B cell (primary cell): ENCODE data around the gene SMAD9. TPM values are rescaled to one million over a fixed set of nuclear protein-coding genes. Genes with fewer than 3 reads are reported as not detected.

Experiments used
- ATAC-seq: fragments of 200-7000 bp; cut with Tn5 transposase; one replicate; pipeline ENCODE4 v1.10.0; 2021; ENCODE audit warnings: low read depth, mild to moderate bottlenecking, moderate number of reproducible peaks, moderate library complexity
- CTCF ChIA-PET: fragments of 350-600 bp; sonication (Branson Sonifier 250); formaldehyde crosslinking; loops from one replicate; lab custom pipeline; 2021; ENCODE audit warnings: antibody characterized with exemption, inconsistent platforms; lab: Charles Lee
- POLR2A ChIA-PET: fragments of 350-600 bp; sonication (Branson Sonifier 250); formaldehyde crosslinking; loops from one replicate; lab custom pipeline; 2021; ENCODE audit warnings: antibody characterized with exemption; lab: Charles Lee
- DNase-seq: peaks from one replicate; pipeline ENCODE4 v3.0.0; 2013
- H2AFZ ChIP-seq: 2 replicates; pipeline ENCODE4 v1.6.1; 2012; ENCODE audit warnings: mild to moderate bottlenecking, low read depth, low read length; ENCODE audit not compliant: insufficient read depth, poor library complexity, severe bottlenecking
- H3K27ac ChIP-seq, 2 donors: 1 replicate in 1 of 2; 2 replicates in 1 of 2; pipeline ENCODE4 v1.5.1; 2012 to 2013; ENCODE audit warnings: low read length in 2 of 2, mild to moderate bottlenecking in 2 of 2, moderate library complexity in 1 of 2
- H3K27me3 ChIP-seq, 4 experiments: fragments of 200-600 bp in 1 of 4; sonication (generic) in 1 of 4; replicated peaks in 1 of 4; 1 replicate in 2 of 4; 2 replicates in 2 of 4; pipeline versions ENCODE4 v1.6.1 to v1.7.0; 2013 to 2016; ENCODE audit warnings: low read length in 3 of 4, mild to moderate bottlenecking in 2 of 4, mixed read lengths in 1 of 4, moderate library complexity in 1 of 4; ENCODE audit not compliant: insufficient read depth in 4 of 4, control insufficient read depth in 3 of 4; ENCODE audit errors: control extremely low read depth in 1 of 4
- H3K36me3 ChIP-seq, 2 experiments: replicated peaks in 1 of 2; 1 replicate in 1 of 2; 2 replicates in 1 of 2; pipeline versions ENCODE4 v1.6.1 to v1.7.1; 2013; ENCODE audit warnings: low read length in 1 of 2; ENCODE audit not compliant: insufficient read depth in 2 of 2, control insufficient read depth in 1 of 2; ENCODE audit errors: control extremely low read depth in 1 of 2, extremely low read depth in 1 of 2
- H3K4me1 ChIP-seq, 2 donors: fragments of 200-600 bp in 1 of 2; sonication (generic) in 1 of 2; 1 replicate in 1 of 2; 2 replicates in 1 of 2; pipeline versions ENCODE4 v1.5.1 to v1.6.1; 2013 to 2017; ENCODE audit warnings: low read length in 2 of 2; ENCODE audit not compliant: control insufficient read depth in 2 of 2, insufficient read depth in 2 of 2
- H3K4me2 ChIP-seq: replicated peaks from 2 replicates; pipeline ENCODE3; 2012; ENCODE audit warnings: mild to moderate bottlenecking, low read depth, low read length; ENCODE audit not compliant: poor library complexity, severe bottlenecking
- H3K4me3 ChIP-seq, 5 experiments: fragments of 200-600 bp in 1 of 5; sonication (generic) in 1 of 5; 1 replicate in 3 of 5; 2 replicates in 2 of 5; pipeline versions ENCODE4 v1.5.1 to v1.7.0; 2011 to 2016; ENCODE audit warnings: low read length in 4 of 5, mild to moderate bottlenecking in 4 of 5, low read depth in 2 of 5, control low read depth in 1 of 5, moderate library complexity in 1 of 5; ENCODE audit not compliant: insufficient read depth in 1 of 5; ENCODE audit errors: control extremely low read depth in 1 of 5, extremely low read depth in 1 of 5
- H3K79me2 ChIP-seq: fragments of 200-600 bp; sonication (generic); one replicate; pipeline ENCODE4 v1.6.0; 2016; ENCODE audit warnings: low read length; ENCODE audit not compliant: control insufficient read depth, insufficient read depth
- H3K9ac ChIP-seq: fragments of 200-600 bp; sonication (generic); 2 replicates; pipeline ENCODE4 v1.6.1; 2017; ENCODE audit warnings: mild to moderate bottlenecking, low read length, moderate library complexity
- H3K9me3 ChIP-seq, 3 donors: one replicate each; pipeline versions ENCODE4 v1.6.1 to v1.7.1; 2013; ENCODE audit warnings: low read length in 2 of 3; ENCODE audit not compliant: control insufficient read depth in 2 of 3, insufficient read depth in 1 of 3; ENCODE audit errors: control extremely low read depth in 1 of 3
- H4K20me1 ChIP-seq: 2 replicates; pipeline ENCODE4 v1.6.0; 2012; ENCODE audit warnings: mild to moderate bottlenecking, low read length; ENCODE audit not compliant: insufficient read depth, control insufficient read depth, poor library complexity, severe bottlenecking
- H3K27ac Mint-ChIP-seq: one replicate; pipeline ENCODE4 v1.8.0; 2021; ENCODE audit warnings: mixed read lengths
- H3K27me3 Mint-ChIP-seq: one replicate; pipeline ENCODE4 v1.8.0; 2021; ENCODE audit warnings: mixed read lengths
- H3K4me1 Mint-ChIP-seq: one replicate; pipeline ENCODE4 v1.8.0; 2021; ENCODE audit warnings: mixed read lengths
- H3K4me3 Mint-ChIP-seq: one replicate; pipeline ENCODE4 v1.8.0; 2021; ENCODE audit warnings: mixed read lengths
- H3K9me3 Mint-ChIP-seq: one replicate; pipeline ENCODE4 v1.8.0; 2022; ENCODE audit warnings: mixed read lengths; ENCODE audit not compliant: insufficient read depth
- EZH2 ChIP-seq: IDR thresholded peaks from 2 replicates; pipeline ENCODE4 v1.6.1; 2012; ENCODE audit warnings: borderline replicate concordance, low read depth, mild to moderate bottlenecking, moderate library complexity, low read length; ENCODE audit not compliant: insufficient read depth, poor library complexity, severe bottlenecking
- WGBS: methylation state at CpG from one replicate; pipeline ENCODE4 v1.1.5; 2013; ENCODE audit warnings: missing lambda C conversion rate; ENCODE audit not compliant: insufficient coverage; 5-methylcytosine and 5-hydroxymethylcytosine counted together
- intact Hi-C: fragments of 100-400 bp; cut with micrococcal nuclease; formaldehyde crosslinking; loops from one replicate; pipeline ENCODE4 v1.10.0; 2022
- polyA plus RNA-seq: library from polyadenylated mRNA; depleted of rRNA; stranded (reverse); fragments of >200 nt; gene quantifications from 2 replicates; pipeline ENCODE4 v1.2.3, GENCODE V29; 2012
- total RNA-seq, 2 donors: library from RNA; stranded (reverse); fragments of 120-200 nt in 1 of 2; gene quantifications; 1 replicate in 1 of 2; 2 replicates in 1 of 2; pipeline versions ENCODE4 v1.2.3 to v1.2.4, GENCODE V29; 2013 to 2022
- TF ChIP-seq, protein P1 (sequence below): fragments of 200-600 bp; IDR thresholded peaks from one replicate; pipeline ENCODE4 v1.8.0; 2022; ENCODE audit warnings: antibody characterized with exemption, mild to moderate bottlenecking

SMAD9 gene
- total and polyA plus RNA-seq, 2 donors (not counting 1 experiment from before 2014, with no cell fraction given) = not detected

DNA sequence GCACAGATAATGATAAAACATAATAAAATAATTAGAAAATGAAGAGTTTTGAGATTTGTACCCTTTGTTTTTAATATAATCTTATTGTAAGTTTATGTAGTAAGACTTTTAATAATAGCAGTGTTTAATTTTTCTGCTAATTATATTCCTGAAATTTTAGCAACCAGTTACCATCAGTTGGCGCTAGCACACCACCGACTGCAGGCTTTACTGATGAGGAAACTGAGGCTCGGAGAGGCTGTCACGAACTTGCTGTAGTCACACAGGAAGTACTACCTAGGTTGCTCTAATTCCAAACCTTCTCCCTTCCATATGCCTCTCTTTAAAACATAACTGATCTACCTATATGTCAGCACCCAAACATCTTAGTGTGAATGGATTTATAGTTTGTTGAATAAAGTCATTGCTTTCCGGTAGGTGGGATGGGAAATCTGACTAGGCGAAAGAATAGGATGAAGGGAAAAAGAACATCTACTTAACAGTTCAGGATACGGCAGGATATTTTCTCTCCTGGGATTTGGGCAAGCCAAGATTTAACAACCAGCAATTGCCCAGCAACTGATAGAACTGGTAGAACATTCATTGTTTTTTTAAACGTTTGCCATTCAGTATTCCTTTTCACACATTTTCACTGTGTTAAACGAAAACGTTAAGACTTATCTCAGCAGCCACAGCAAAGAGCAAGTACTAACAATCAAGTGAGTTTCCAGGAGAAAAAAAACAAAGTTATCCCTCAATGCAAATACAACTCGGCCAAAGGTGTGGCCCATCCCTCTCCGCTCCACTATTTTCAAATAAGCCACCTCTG lies 101.8 kb downstream of the SMAD9 start:
- Histone ChIP-seq H3K9me3 (peaks cover 0 to 3% (median 0%) of the 10 kb centered on the region in 3 donors), H3K27ac (peak overlapping the region in 1 of 2 donors; percentile 79), H3K4me1 (peaks cover 19 to 22% of the 10 kb centered on the region in 2 donors), H2AFZ (peak overlapping the region; percentile 98), H3K4me3 (peak overlapping the region; percentile 54 to 96 (median 69)), H3K27me3 (peaks cover 0 to 5% (median 2%) of the 10 kb centered on the region in 4 experiments), H3K36me3 (peaks cover 0 to 3% of the 10 kb centered on the region in 2 experiments), H4K20me1 (peaks cover 4% of the 10 kb centered on the region), H3K79me2 (peaks cover 38% of the 10 kb centered on the region), H3K9ac (peak overlapping the region; percentile 69), H3K4me2 (peak overlapping the region; percentile 93)
- ChIA-PET CTCF (no interaction called here), POLR2A (no interaction called here)
- Mint-ChIP-seq H3K9me3 (no peaks in the 10 kb centered on the region), H3K27me3 (peaks cover 17% of the 10 kb centered on the region), H3K27ac (peak overlapping the region; percentile 91), H3K4me3 (peak overlapping the region; percentile 97), H3K4me1 (peaks cover 43% of the 10 kb centered on the region)
- no peak for DNase-seq
- WGBS = 48% methylated on average over 7 of the region's 12 CpGs
- intact Hi-C loops = loop anchor here (2.0 to 5.0 kb wide), 2 partner anchors 1531 to 1876 kb away; partner anchors contain the start of genes NBEA and UFM1
- ATAC-seq = peak; percentile 1
- TF ChIP-seq EZH2 = no peak
- TF ChIP-seq, protein P1, sequence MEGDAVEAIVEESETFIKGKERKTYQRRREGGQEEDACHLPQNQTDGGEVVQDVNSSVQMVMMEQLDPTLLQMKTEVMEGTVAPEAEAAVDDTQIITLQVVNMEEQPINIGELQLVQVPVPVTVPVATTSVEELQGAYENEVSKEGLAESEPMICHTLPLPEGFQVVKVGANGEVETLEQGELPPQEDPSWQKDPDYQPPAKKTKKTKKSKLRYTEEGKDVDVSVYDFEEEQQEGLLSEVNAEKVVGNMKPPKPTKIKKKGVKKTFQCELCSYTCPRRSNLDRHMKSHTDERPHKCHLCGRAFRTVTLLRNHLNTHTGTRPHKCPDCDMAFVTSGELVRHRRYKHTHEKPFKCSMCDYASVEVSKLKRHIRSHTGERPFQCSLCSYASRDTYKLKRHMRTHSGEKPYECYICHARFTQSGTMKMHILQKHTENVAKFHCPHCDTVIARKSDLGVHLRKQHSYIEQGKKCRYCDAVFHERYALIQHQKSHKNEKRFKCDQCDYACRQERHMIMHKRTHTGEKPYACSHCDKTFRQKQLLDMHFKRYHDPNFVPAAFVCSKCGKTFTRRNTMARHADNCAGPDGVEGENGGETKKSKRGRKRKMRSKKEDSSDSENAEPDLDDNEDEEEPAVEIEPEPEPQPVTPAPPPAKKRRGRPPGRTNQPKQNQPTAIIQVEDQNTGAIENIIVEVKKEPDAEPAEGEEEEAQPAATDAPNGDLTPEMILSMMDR = no peak

DNA sequence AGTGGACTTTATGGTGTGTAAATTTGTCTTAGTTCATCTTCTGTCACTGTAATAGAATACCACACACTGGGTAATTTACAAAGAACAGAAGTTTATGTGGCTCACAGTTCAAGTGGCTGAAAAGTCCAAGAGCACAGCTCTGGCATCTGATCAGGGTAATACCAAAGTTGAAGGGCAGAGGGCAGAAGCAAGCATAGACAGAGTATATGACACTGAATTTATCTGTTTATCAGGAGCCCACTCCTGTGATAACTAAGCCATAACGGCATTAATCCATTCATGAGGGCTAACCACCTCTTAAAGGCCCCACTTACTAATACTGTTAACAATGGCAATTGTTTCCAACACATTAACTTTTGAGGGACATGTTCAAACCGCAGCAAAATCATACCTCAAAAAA lies 105.0 kb downstream of the SMAD9 start:
- peaks cover 5 to 10% of the 10 kb centered on the region in 2 donors for H3K4me1 ChIP-seq
- whole genome bisulfite sequencing = 57% methylated on average over 1 of the region's 2 CpGs

More for the DNA sequence above, 105.0 kb downstream of the SMAD9 start:
- H3K36me3 ChIP-seq = no peaks in the 10 kb centered on the region
- H3K4me1 Mint-ChIP-seq = peaks cover 18% of the 10 kb centered on the region
- CTCF ChIA-PET = interaction anchor here (0.9 to 1.3 kb wide), 5 partner anchors 9 to 166 kb away, joined by 3 to 5 read pairs (median 3); no protein-coding TSS in a partner anchor
- peaks cover 0 to 11% (median 4%) of the 10 kb centered on the region in 4 experiments for H3K27me3 ChIP-seq
- H3K27ac Mint-ChIP-seq = no peak overlapping the region
- no peak overlapping the region for H3K27ac ChIP-seq
- H3K9ac ChIP-seq = no peak overlapping the region
- H2AFZ ChIP-seq = no peak overlapping the region
- intact Hi-C loops = loop anchor here (2.0 to 5.0 kb wide), 2 partner anchors 166 to 1873 kb away; partner anchors contain the start of gene NBEA
- peaks cover 8% of the 10 kb centered on the region for H3K79me2 ChIP-seq
- no peak overlapping the region for H3K4me3 ChIP-seq
- DNase-seq (peak; percentile 32), ATAC-seq (no peak)
- POLR2A ChIA-PET = interaction anchor here (0.6 kb wide), 1 partner anchor 185 kb away, joined by 5 read pairs; no protein-coding TSS in a partner anchor
- no peaks in the 10 kb centered on the region for H4K20me1 ChIP-seq
- peaks cover 0 to 3% (median 0%) of the 10 kb centered on the region in 3 donors for H3K9me3 ChIP-seq
- no peak overlapping the region for H3K4me2 ChIP-seq
- no peak for TF ChIP-seq EZH2
- TF ChIP-seq, protein P1 = peak; percentile 69
- H3K27me3 Mint-ChIP-seq = peaks cover 40% of the 10 kb centered on the region
- H3K4me3 Mint-ChIP-seq = no peak overlapping the region
- H3K9me3 Mint-ChIP-seq = no peaks in the 10 kb centered on the region
